GM12878 (cell line): ENCODE data around the gene SH3GL2. TPM values are rescaled to one million over a fixed set of nuclear protein-coding genes. Genes with fewer than 3 reads are reported as not detected.
A peak's percentile ranks its signal among the peaks of the same experiment; 100 is the strongest.

ENCODE experiments used
- ATAC-seq: fragments of 200-7000 bp; cut with Tn5 transposase; 3 replicates; pipeline ENCODE4 v1.9.1; 2020; ENCODE audit warnings: mild to moderate bottlenecking, moderate library complexity
- BruUV-seq: library from RNA; stranded (reverse); fragments of 400-500 nt; replicated peaks from 2 replicates; lab custom pipeline; 2021; lab: Mats Ljungman, UMichigan
- CTCF ChIA-PET: fragments of 300-600 bp; sonication (Branson Sonifier 250); formaldehyde crosslinking; extraction: SDS; loops from one replicate; lab custom pipeline; 2021; ENCODE audit warnings: inconsistent platforms; lab: Yijun Ruan, JAX
- POLR2A ChIA-PET: fragments of 350-600 bp; formaldehyde crosslinking; extraction: SDS; loops from one replicate; lab custom pipeline; 2021; ENCODE audit warnings: inconsistent platforms; lab: Charles Lee
- RAD21 ChIA-PET: fragments of 300-600 bp; sonication (Branson Sonifier 250); formaldehyde crosslinking; loops from one replicate; lab custom pipeline; 2023; ENCODE audit warnings: antibody characterized with exemption; ENCODE audit not compliant: unreplicated experiment; lab: Charles Lee
- SMC1A ChIA-PET: fragments of 300-600 bp; sonication (Branson Sonifier 250); formaldehyde crosslinking; loops from one replicate; lab custom pipeline; 2023; ENCODE audit not compliant: unreplicated experiment, uncharacterized antibody; lab: Charles Lee
- DNase-seq: peaks from one replicate; pipeline ENCODE4 v3.0.0-alpha.2; 2011; ENCODE audit warnings: low read depth, low spot score
- FAIRE-seq: peaks from 3 replicates; lab custom pipeline; 2011; peaks lifted over from hg19 to GRCh38; lab: Jason Lieb, UNC
- H2AFZ ChIP-seq: 2 replicates; pipeline ENCODE4 v1.6.0; 2011; ENCODE audit warnings: low read depth, low read length, control low read depth; ENCODE audit not compliant: control insufficient read depth
- H3K27ac ChIP-seq: 2 replicates; pipeline ENCODE4 v1.5.1; 2011; ENCODE audit warnings: control low read depth; ENCODE audit not compliant: control insufficient read depth, insufficient read depth
- H3K27me3 ChIP-seq, 2 experiments: replicated peaks in 1 of 2; 2 replicates each; pipeline versions ENCODE4 v1.6.0 to v1.6.1; 2011; ENCODE audit warnings: low read length in 1 of 2; ENCODE audit not compliant: control insufficient read depth in 2 of 2, insufficient read depth in 2 of 2
- H3K36me3 ChIP-seq, 2 experiments: 2 replicates each; pipeline ENCODE4 v1.5.1; 2011; ENCODE audit warnings: low read length in 1 of 2; ENCODE audit not compliant: control insufficient read depth in 2 of 2, insufficient read depth in 2 of 2
- H3K4me1 ChIP-seq: 2 replicates; pipeline ENCODE4 v1.6.1; 2011; ENCODE audit warnings: mild to moderate bottlenecking, low read length, moderate library complexity, mixed read lengths; ENCODE audit not compliant: control insufficient read depth, insufficient read depth
- H3K4me2 ChIP-seq: 2 replicates; pipeline ENCODE4 v1.6.0; 2011; ENCODE audit warnings: control low read depth; ENCODE audit not compliant: control insufficient read depth, insufficient read depth
- H3K4me3 ChIP-seq: fragments of 200-600 bp; sonication (generic); 2 replicates; pipeline ENCODE4 v1.5.1; 2016
- H3K79me2 ChIP-seq: 2 replicates; pipeline ENCODE4 v1.6.0; 2011; ENCODE audit warnings: low read length; ENCODE audit not compliant: control insufficient read depth, insufficient read depth
- H3K9ac ChIP-seq: 2 replicates; pipeline ENCODE4 v1.8.0; 2011; ENCODE audit warnings: low read length, control low read depth, mixed read lengths; ENCODE audit not compliant: control insufficient read depth, insufficient read depth
- H3K9me3 ChIP-seq: replicated peaks from 3 replicates; pipeline ENCODE4 v1.5.1; 2011; ENCODE audit warnings: mild to moderate bottlenecking, low read length; ENCODE audit not compliant: control insufficient read depth, insufficient read depth
- H4K20me1 ChIP-seq: 2 replicates; pipeline ENCODE4 v1.6.0; 2011; ENCODE audit not compliant: control insufficient read depth, insufficient read depth
- ATF7 ChIP-seq: fragments of 450-650 bp; IDR thresholded peaks from 2 replicates; pipeline ENCODE4 v1.6.1; 2016; ENCODE audit warnings: low read depth, mild to moderate bottlenecking
- BMI1 ChIP-seq: fragments of 450-650 bp; IDR thresholded peaks from 2 replicates; pipeline ENCODE4 v1.6.1; 2016; ENCODE audit warnings: mild to moderate bottlenecking, moderate library complexity, borderline replicate concordance
- CREM ChIP-seq: IDR thresholded peaks from 2 replicates; pipeline ENCODE4 v1.6.1; 2014; ENCODE audit warnings: antibody characterized with exemption, low read depth
- CUX1 ChIP-seq: IDR thresholded peaks from 2 replicates; pipeline ENCODE4 v1.6.1; 2012; ENCODE audit warnings: improper control_type of control experiment, low read depth, low read length; ENCODE audit not compliant: insufficient replicate concordance
- NR2C1 ChIP-seq: fragments of 450-650 bp; IDR thresholded peaks from 2 replicates; pipeline ENCODE4 v1.6.1; 2017; ENCODE audit warnings: antibody characterized with exemption, mild to moderate bottlenecking, moderate library complexity
- PBX3 ChIP-seq: IDR thresholded peaks from 2 replicates; pipeline ENCODE4 v1.6.1; 2011; ENCODE audit warnings: mild to moderate bottlenecking, low read depth, low read length, moderate library complexity; ENCODE audit not compliant: insufficient replicate concordance
- SMC3 ChIP-seq: IDR thresholded peaks from 2 replicates; pipeline ENCODE4 v1.6.1; 2011; ENCODE audit warnings: low read length, improper control_type of control experiment, borderline replicate concordance
- SPI1 ChIP-seq: IDR thresholded peaks from 2 replicates; pipeline ENCODE4 v1.6.1; 2011; ENCODE audit warnings: low read depth, mild to moderate bottlenecking, low read length, moderate library complexity, borderline replicate concordance; ENCODE audit not compliant: insufficient read depth
- SRF ChIP-seq, 2 experiments: IDR thresholded peaks; 2 replicates each; pipeline ENCODE4 v1.6.1; 2011; ENCODE audit warnings: low read depth in 2 of 2, low read length in 2 of 2, mild to moderate bottlenecking in 1 of 2, moderate library complexity in 1 of 2
- TCF7 ChIP-seq: IDR thresholded peaks from 2 replicates; pipeline ENCODE4 v1.6.1; 2014; ENCODE audit warnings: antibody characterized with exemption, borderline replicate concordance
- ZNF384 ChIP-seq: IDR thresholded peaks from 2 replicates; pipeline ENCODE4 v1.6.1; 2012; ENCODE audit warnings: low read depth, mild to moderate bottlenecking, low read length, improper control_type of control experiment, borderline replicate concordance
- ZZZ3 ChIP-seq: IDR thresholded peaks from 2 replicates; pipeline ENCODE4 v1.6.1; 2011; ENCODE audit warnings: low read depth; ENCODE audit not compliant: control insufficient read depth, insufficient read length
- WGBS: methylation state at CpG from one replicate; pipeline ENCODE4 v1.1.6; 2016; ENCODE audit warnings: low lambda C conversion rate; ENCODE audit not compliant: insufficient replicate concordance, insufficient coverage; ENCODE audit errors: missing lambda C conversion rate; 5-methylcytosine and 5-hydroxymethylcytosine counted together
- in situ Hi-C: fragments of 300-500 bp; cut with MboI; formaldehyde crosslinking; loops from 9 replicates; pipeline ENCODE4 v1.14.3; 2018; ENCODE audit warnings: mixed read lengths
- intact Hi-C: fragments of 100-400 bp; cut with micrococcal nuclease; formaldehyde crosslinking; loops from one replicate; pipeline ENCODE4 v1.14.2; 2022; ENCODE audit not compliant: unreplicated experiment
- polyA plus RNA-seq, 11 experiments: library from polyadenylated mRNA; depleted of rRNA in 4 of 11; unstranded in 6 of 11; stranded (reverse) in 5 of 11; fragments of >200 nt; fragmentation: Nextera tagmentation in 4 of 11; fragmentation: Illumina TruSeq in 1 of 11; extraction: Ambion mirVana in 4 of 11; extraction: Trizol in 1 of 11; gene quantifications; 1 replicate in 1 of 11; 2 replicates in 10 of 11; pipeline versions ENCODE4 v1.2.1 to v1.2.3, GENCODE V29; 2011 to 2016; ENCODE audit warnings: inconsistent platforms in 2 of 11, missing spikeins in 2 of 11, low read depth in 1 of 11
- total RNA-seq, 4 experiments: library from RNA; depleted of rRNA in 3 of 4; stranded (reverse); fragments of >200 nt in 3 of 4; fragmentation: Illumina TruSeq in 1 of 4; extraction: Trizol in 1 of 4; gene quantifications; 2 replicates each; pipeline versions ENCODE4 v1.2.1 to v1.2.3, GENCODE V29; 2013 to 2021

SH3GL2 gene
- total and polyA plus RNA-seq, 10 of the 15 experiments (the other 5 are each of a cell fraction or from before 2014, with no cell fraction given), result not detected

GRCh38 chr9:17669206-17669605 lies 90.3 kb downstream of the SH3GL2 start:
- CTCF ChIA-PET, result no interaction called here
- Histone ChIP-seq H3K4me2 (no peak overlapping the region), H4K20me1 (no peaks in the 10 kb centered on the region), H3K27ac (no peak overlapping the region), H3K4me1 (no peaks in the 10 kb centered on the region), H3K36me3 (no peaks in the 10 kb centered on the region), H3K79me2 (no peaks in the 10 kb centered on the region), H3K4me3 (no peak overlapping the region), H3K9ac (no peak overlapping the region), H3K27me3 (no peaks in the 10 kb centered on the region), H3K9me3 (no peaks in the 10 kb centered on the region), H2AFZ (no peak overlapping the region)
- peak; percentile 52 for ATAC-seq
- RAD21 ChIA-PET, result no interaction called here
- FAIRE-seq, result no peak
- in situ Hi-C loops, result no loop called here
- intact Hi-C loops, result no loop called here
- TF ChIP-seq SRF (IDR thresholded peaks at IDR 0.05; ENCODE audit: low read depth in 2 of 2, low read length in 2 of 2) (no peak), SMC3 (no peak), TCF7 (no peak), CREM (no peak), SPI1 (peak; percentile 54; the same call in 1 of the 2 replicates)
- BruUV-seq, result no TSS peak
- SMC1A ChIA-PET, result no interaction called here
- no peak for DNase-seq
- WGBS, result 0% methylated on average over 4 of the region's 4 CpGs
- POLR2A ChIA-PET, result no interaction called here

GRCh38 chr9:17682684-17683083 lies 103.8 kb downstream of the SH3GL2 start:
- Histone ChIP-seq H2AFZ (no peak overlapping the region), H3K4me3 (no peak overlapping the region), H3K36me3 (no peaks in the 10 kb centered on the region), H3K79me2 (no peaks in the 10 kb centered on the region), H3K27ac (no peak overlapping the region), H3K4me1 (no peaks in the 10 kb centered on the region), H3K9me3 (no peaks in the 10 kb centered on the region), H4K20me1 (no peaks in the 10 kb centered on the region), H3K9ac (no peak overlapping the region), H3K4me2 (no peak overlapping the region), H3K27me3 (no peaks in the 10 kb centered on the region)
- FAIRE-seq, result no peak
- no TSS peak for BruUV-seq
- CTCF ChIA-PET, result interaction anchor here (0.5 kb wide), 1 partner anchor 54 kb away, joined by 3 read pairs; no protein-coding TSS in a partner anchor
- SMC1A ChIA-PET, result no interaction called here
- WGBS, result 50% methylated on average over 2 of the region's 2 CpGs
- no peak for DNase-seq
- ATAC-seq, result no peak
- RAD21 ChIA-PET, result no interaction called here
- POLR2A ChIA-PET, result no interaction called here
- intact Hi-C loops, result no loop called here
- in situ Hi-C loops, result no loop called here
- no peak for TF ChIP-seq ZZZ3
- TF ChIP-seq PBX3, result no peak
- no peak for TF ChIP-seq ZNF384
- no peak for TF ChIP-seq NR2C1
- TF ChIP-seq CUX1, result no peak
- no peak for TF ChIP-seq BMI1
- no peak for TF ChIP-seq ATF7
